ENCODE measurements around the gene GPC1. TPM values are rescaled to one million over a fixed set of nuclear protein-coding genes. Genes with fewer than 3 reads are reported as not detected.

The GPC1 gene
- total RNA-seq, 1 donor from 2014 or later: 14.2 TPM

- no peak overlapping the region for H3K4me2 ChIP-seq
- H4K20me1 ChIP-seq (ENCODE audit: low read depth): no peaks in the 10 kb centered on the region
- no peaks in the 10 kb centered on the region for H3K79me2 ChIP-seq (ENCODE audit: low read depth)
- no peaks in the 10 kb centered on the region for H3K4me1 Mint-ChIP-seq
- H3F3A ChIP-seq (ENCODE audit: low read depth): no peaks in the 10 kb centered on the region
- H3K27ac Mint-ChIP-seq: no peak overlapping the region
- no peak overlapping the region for H3K4me3 ChIP-seq
- no peaks in the 10 kb centered on the region for H3K27me3 ChIP-seq
- no peaks in the 10 kb centered on the region for H3K36me3 ChIP-seq
- H3K27ac ChIP-seq: no peak overlapping the region
- H3K9ac ChIP-seq: no peak overlapping the region
- H3K4me1 ChIP-seq: no peaks in the 10 kb centered on the region
- H3K27me3 Mint-ChIP-seq (ENCODE audit: insufficient read depth, low read depth): peaks cover 2% of the 10 kb centered on the region
- DNase-seq (ENCODE audit: low spot score): no peak
- no peak for TF ChIP-seq EZH2 (IDR thresholded peaks at IDR 0.05)
- TF ChIP-seq EZH2phosphoT487 (IDR thresholded peaks at IDR 0.05): no peak
- TF ChIP-seq, protein P1, sequence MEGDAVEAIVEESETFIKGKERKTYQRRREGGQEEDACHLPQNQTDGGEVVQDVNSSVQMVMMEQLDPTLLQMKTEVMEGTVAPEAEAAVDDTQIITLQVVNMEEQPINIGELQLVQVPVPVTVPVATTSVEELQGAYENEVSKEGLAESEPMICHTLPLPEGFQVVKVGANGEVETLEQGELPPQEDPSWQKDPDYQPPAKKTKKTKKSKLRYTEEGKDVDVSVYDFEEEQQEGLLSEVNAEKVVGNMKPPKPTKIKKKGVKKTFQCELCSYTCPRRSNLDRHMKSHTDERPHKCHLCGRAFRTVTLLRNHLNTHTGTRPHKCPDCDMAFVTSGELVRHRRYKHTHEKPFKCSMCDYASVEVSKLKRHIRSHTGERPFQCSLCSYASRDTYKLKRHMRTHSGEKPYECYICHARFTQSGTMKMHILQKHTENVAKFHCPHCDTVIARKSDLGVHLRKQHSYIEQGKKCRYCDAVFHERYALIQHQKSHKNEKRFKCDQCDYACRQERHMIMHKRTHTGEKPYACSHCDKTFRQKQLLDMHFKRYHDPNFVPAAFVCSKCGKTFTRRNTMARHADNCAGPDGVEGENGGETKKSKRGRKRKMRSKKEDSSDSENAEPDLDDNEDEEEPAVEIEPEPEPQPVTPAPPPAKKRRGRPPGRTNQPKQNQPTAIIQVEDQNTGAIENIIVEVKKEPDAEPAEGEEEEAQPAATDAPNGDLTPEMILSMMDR (IDR thresholded peaks at IDR 0.05): no peak
- H3K9me3 Mint-ChIP-seq: no peaks in the 10 kb centered on the region
- no peak overlapping the region for H2AFZ ChIP-seq (replicated peaks)
- H3K9me3 ChIP-seq (ENCODE audit: low read depth): no peaks in the 10 kb centered on the region
- no peak overlapping the region for H3K4me3 Mint-ChIP-seq
- H3K36me3 Mint-ChIP-seq: no peaks in the 10 kb centered on the region
Observed at GRCh38 chr2:240501531-240501991, 66.1 kb downstream of the GPC1 start.

DNA sequence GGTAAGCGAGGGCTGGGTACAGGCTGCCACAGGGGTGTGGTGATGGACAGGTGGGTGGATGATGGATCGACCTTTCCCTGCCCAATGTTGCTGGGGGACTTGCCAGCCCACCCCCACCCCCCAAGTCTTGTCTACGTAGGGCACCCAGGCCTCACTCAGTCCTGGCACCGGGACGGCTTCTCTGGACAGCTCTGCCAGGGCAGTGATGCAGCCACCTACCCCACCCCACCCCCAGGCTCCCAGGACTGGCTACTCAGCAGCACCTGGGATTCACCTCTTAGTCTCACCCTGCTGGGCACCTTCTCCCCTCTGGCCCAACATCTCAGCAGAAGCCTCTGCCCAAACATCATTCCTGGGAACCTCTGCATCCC is 66.6 kb downstream of the GPC1 start:
- Histone ChIP-seq H3K27me3 (no peaks in the 10 kb centered on the region), H3K4me1 (no peaks in the 10 kb centered on the region), H3K4me3 (no peak overlapping the region), H3K27ac (no peak overlapping the region), H2AFZ (replicated peaks) (no peak overlapping the region), H3K79me2 (ENCODE audit: low read depth) (no peaks in the 10 kb centered on the region), H3F3A (ENCODE audit: low read depth) (no peaks in the 10 kb centered on the region), H3K9me3 (ENCODE audit: low read depth) (no peaks in the 10 kb centered on the region), H3K4me2 (no peak overlapping the region), H4K20me1 (ENCODE audit: low read depth) (no peaks in the 10 kb centered on the region), H3K36me3 (no peaks in the 10 kb centered on the region), H3K9ac (no peak overlapping the region)
- H3K4me3 Mint-ChIP-seq: no peak overlapping the region
- H3K9me3 Mint-ChIP-seq: no peaks in the 10 kb centered on the region
- H3K27ac Mint-ChIP-seq: no peak overlapping the region
- H3K36me3 Mint-ChIP-seq: no peaks in the 10 kb centered on the region
- no peaks in the 10 kb centered on the region for H3K4me1 Mint-ChIP-seq
- DNase-seq (ENCODE audit: low spot score): no peak
- TF ChIP-seq EZH2 (IDR thresholded peaks at IDR 0.05): no peak
- TF ChIP-seq EZH2phosphoT487 (IDR thresholded peaks at IDR 0.05): no peak
- TF ChIP-seq, protein P1 (IDR thresholded peaks at IDR 0.05): no peak
- peaks cover 2% of the 10 kb centered on the region for H3K27me3 Mint-ChIP-seq (ENCODE audit: insufficient read depth, low read depth)

DNA sequence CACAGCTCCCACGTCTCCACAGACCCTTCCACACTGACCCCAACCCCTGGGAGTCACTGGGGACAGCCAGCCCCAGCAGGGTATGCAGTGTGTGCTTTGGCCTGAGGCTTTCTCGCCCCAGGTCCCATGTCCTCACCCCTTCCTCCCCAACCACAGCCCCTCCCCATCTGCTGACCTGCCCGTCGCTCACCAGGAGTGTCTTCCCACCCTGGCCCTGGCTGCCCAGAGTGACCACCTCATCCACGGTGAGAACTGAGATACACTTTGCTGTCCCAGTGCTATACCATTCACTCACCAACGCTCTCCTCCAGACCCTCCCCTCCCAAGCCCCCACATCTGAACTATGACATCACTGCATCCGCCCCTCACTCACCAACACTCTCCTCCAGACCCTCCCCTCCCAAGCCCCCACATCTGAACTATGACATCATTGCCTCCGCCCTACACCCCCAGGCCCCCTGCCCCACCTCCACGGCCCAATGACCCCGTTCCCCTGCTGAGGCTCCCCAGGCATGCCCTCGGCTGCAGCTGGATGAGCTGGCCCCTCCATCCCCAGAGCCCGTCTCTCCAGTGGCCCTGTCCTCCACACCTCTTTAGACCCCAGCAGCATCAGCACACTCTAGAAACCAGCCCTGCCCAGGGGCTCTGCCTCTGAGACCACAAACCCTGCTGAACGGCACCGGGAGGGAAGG is 67.1 kb downstream of the GPC1 start:
- H3K27ac Mint-ChIP-seq: no peak overlapping the region
- H3K36me3 ChIP-seq: no peaks in the 10 kb centered on the region
- H3K36me3 Mint-ChIP-seq: no peaks in the 10 kb centered on the region

More for the DNA sequence above, 67.1 kb downstream of the GPC1 start:
- Histone ChIP-seq H3K27me3 (no peaks in the 10 kb centered on the region), H3K9me3 (ENCODE audit: low read depth) (no peaks in the 10 kb centered on the region), H3K4me3 (no peak overlapping the region), H2AFZ (replicated peaks) (no peak overlapping the region), H4K20me1 (ENCODE audit: low read depth) (no peaks in the 10 kb centered on the region), H3K27ac (no peak overlapping the region), H3K4me2 (no peak overlapping the region), H3K4me1 (no peaks in the 10 kb centered on the region), H3K79me2 (ENCODE audit: low read depth) (no peaks in the 10 kb centered on the region), H3F3A (ENCODE audit: low read depth) (no peaks in the 10 kb centered on the region), H3K9ac (no peak overlapping the region)
- Mint-ChIP-seq H3K9me3 (no peaks in the 10 kb centered on the region), H3K27me3 (ENCODE audit: insufficient read depth, low read depth) (peaks cover 2% of the 10 kb centered on the region), H3K4me1 (no peaks in the 10 kb centered on the region), H3K4me3 (no peak overlapping the region)
- TF ChIP-seq EZH2phosphoT487 (IDR thresholded peaks at IDR 0.05) (no peak), EZH2 (IDR thresholded peaks at IDR 0.05) (no peak)
- TF ChIP-seq, protein P1 (IDR thresholded peaks at IDR 0.05): no peak
- no peak for DNase-seq (ENCODE audit: low spot score)

Data from neural progenitor cell (in vitro differentiated cells).